ENCODE measurements around the gene ETV1. TPM values are rescaled to one million over a fixed set of nuclear protein-coding genes. Genes with fewer than 3 reads are reported as not detected.

ETV1 gene
- total RNA-seq, 2 donors from 2014 or later: 15.8 to 31.2 TPM

DNA sequence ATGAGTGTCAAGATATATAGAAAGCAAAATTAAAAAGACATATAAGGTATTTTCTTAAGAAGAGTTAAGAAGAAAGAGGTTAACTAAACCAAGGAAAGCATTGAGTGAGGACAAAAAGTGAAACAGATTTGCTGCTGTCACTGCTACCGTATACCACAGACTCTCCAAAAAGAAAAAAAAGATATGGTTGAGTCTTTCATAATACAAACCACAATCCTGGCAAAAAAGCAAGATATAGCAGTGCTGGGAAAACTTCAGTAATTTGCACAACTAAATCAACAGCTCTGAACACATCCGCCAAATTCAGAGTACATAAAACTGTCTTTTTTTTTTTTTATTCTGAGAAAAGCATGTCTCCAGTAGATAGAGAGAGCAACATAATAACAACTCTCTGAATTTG, 114.7 kb downstream of the ETV1 start:
- Histone ChIP-seq H3K9ac (ENCODE audit: extremely low read depth, low read length, poor library complexity, severe bottlenecking) (no peak overlapping the region), H3K4me3 (ENCODE audit: low read length) (no peak overlapping the region), H3K27me3 (ENCODE audit: control insufficient read depth, insufficient read depth, low read length, poor library complexity, severe bottlenecking) (no peaks in the 10 kb centered on the region), H3K27ac (ENCODE audit: low read depth, low read length) (no peak overlapping the region), H3K36me3 (ENCODE audit: control insufficient read depth, insufficient read depth, low read length) (no peaks in the 10 kb centered on the region), H3K9me3 (ENCODE audit: control insufficient read depth, low read length) (no peaks in the 10 kb centered on the region), H3K4me1 (ENCODE audit: control insufficient read depth, insufficient read depth, low read length) (no peaks in the 10 kb centered on the region)
- H3K4me1 Mint-ChIP-seq: no peaks in the 10 kb centered on the region
- H3K4me3 Mint-ChIP-seq: no peak overlapping the region
- TF ChIP-seq, protein P1, sequence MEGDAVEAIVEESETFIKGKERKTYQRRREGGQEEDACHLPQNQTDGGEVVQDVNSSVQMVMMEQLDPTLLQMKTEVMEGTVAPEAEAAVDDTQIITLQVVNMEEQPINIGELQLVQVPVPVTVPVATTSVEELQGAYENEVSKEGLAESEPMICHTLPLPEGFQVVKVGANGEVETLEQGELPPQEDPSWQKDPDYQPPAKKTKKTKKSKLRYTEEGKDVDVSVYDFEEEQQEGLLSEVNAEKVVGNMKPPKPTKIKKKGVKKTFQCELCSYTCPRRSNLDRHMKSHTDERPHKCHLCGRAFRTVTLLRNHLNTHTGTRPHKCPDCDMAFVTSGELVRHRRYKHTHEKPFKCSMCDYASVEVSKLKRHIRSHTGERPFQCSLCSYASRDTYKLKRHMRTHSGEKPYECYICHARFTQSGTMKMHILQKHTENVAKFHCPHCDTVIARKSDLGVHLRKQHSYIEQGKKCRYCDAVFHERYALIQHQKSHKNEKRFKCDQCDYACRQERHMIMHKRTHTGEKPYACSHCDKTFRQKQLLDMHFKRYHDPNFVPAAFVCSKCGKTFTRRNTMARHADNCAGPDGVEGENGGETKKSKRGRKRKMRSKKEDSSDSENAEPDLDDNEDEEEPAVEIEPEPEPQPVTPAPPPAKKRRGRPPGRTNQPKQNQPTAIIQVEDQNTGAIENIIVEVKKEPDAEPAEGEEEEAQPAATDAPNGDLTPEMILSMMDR (conservative IDR thresholded peaks at IDR 0.05): no peak
- H3K36me3 Mint-ChIP-seq (ENCODE audit: low read depth): no peaks in the 10 kb centered on the region
- no peak for DNase-seq
- H3K27me3 Mint-ChIP-seq (ENCODE audit: insufficient read depth): no peaks in the 10 kb centered on the region
- whole genome bisulfite sequencing, 2 experiments (ENCODE audit: insufficient coverage in 1 of 2, insufficient read length in 1 of 2): 94 to 100% methylated on average over 1 to 2 of the region's 2 CpGs
- no peaks in the 10 kb centered on the region for H3K9me3 Mint-ChIP-seq
- no peak overlapping the region for H3K27ac Mint-ChIP-seq

DNA sequence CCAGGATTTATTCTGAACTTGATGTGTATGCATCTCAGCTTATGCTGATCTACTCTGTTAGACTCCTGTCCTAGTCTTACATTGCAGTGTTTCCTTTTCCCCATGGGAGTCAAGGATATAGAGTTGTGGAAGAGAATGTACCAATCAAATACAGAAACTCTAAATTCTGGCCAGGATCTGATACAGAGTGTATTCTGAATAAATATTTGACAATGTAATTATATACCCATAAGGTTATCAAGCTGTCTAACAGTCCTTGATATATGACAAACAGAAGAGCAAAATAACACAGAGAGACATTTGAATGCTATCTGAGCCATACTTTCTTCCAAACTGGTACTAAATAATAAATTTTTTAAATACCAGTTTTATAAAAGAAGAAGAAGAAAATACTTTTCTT, 116.8 kb downstream of the ETV1 start:
- Mint-ChIP-seq H3K27ac (no peak overlapping the region), H3K36me3 (ENCODE audit: low read depth) (no peaks in the 10 kb centered on the region), H3K4me1 (no peaks in the 10 kb centered on the region), H3K4me3 (no peak overlapping the region), H3K9me3 (peaks cover 3% of the 10 kb centered on the region), H3K27me3 (ENCODE audit: insufficient read depth) (no peaks in the 10 kb centered on the region)
- no peaks in the 10 kb centered on the region for H3K9me3 ChIP-seq (ENCODE audit: control insufficient read depth, low read length)
- no peak overlapping the region for H3K27ac ChIP-seq (ENCODE audit: low read depth, low read length)
- H3K9ac ChIP-seq (ENCODE audit: extremely low read depth, low read length, poor library complexity, severe bottlenecking): no peak overlapping the region
- no peak overlapping the region for H3K4me3 ChIP-seq (ENCODE audit: low read length)
- H3K27me3 ChIP-seq (ENCODE audit: control insufficient read depth, insufficient read depth, low read length, poor library complexity, severe bottlenecking): no peaks in the 10 kb centered on the region
- TF ChIP-seq, protein P1 (conservative IDR thresholded peaks at IDR 0.05): no peak
- no peaks in the 10 kb centered on the region for H3K36me3 ChIP-seq (ENCODE audit: control insufficient read depth, insufficient read depth, low read length)
- H3K4me1 ChIP-seq (ENCODE audit: control insufficient read depth, insufficient read depth, low read length): no peaks in the 10 kb centered on the region
- DNase-seq: no peak

DNA sequence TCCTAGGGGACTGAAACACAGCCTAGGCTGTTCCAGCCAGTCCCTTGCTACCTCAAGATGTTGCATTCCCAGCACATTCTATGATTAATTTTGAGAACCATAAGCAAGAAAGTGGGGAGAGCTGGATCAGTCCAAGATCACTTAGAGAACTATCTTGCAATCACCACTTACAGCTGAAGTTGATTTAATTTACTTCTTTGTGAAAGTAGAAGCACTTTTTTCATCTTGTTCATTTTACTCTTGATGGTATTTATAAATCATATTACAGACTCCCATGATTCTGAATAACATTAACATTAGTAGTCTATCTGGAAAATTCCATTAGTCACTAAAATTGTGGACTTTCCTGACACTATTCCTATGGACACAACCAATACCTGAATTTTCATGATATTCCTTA, 118.5 kb downstream of the ETV1 start:
- Histone ChIP-seq H3K36me3 (ENCODE audit: control insufficient read depth, insufficient read depth, low read length) (no peaks in the 10 kb centered on the region), H3K4me3 (ENCODE audit: low read length) (no peak overlapping the region), H3K4me1 (ENCODE audit: control insufficient read depth, insufficient read depth, low read length) (no peaks in the 10 kb centered on the region), H3K27me3 (ENCODE audit: control insufficient read depth, insufficient read depth, low read length, poor library complexity, severe bottlenecking) (no peaks in the 10 kb centered on the region), H3K9me3 (ENCODE audit: control insufficient read depth, low read length) (no peaks in the 10 kb centered on the region), H3K9ac (ENCODE audit: extremely low read depth, low read length, poor library complexity, severe bottlenecking) (no peak overlapping the region), H3K27ac (ENCODE audit: low read depth, low read length) (no peak overlapping the region)
- H3K36me3 Mint-ChIP-seq (ENCODE audit: low read depth): no peaks in the 10 kb centered on the region
- H3K4me1 Mint-ChIP-seq: no peaks in the 10 kb centered on the region
- no peak overlapping the region for H3K27ac Mint-ChIP-seq
- no peaks in the 10 kb centered on the region for H3K27me3 Mint-ChIP-seq (ENCODE audit: insufficient read depth)
- peaks cover 3% of the 10 kb centered on the region for H3K9me3 Mint-ChIP-seq
- H3K4me3 Mint-ChIP-seq: no peak overlapping the region
- DNase-seq: no peak
- TF ChIP-seq, protein P1 (conservative IDR thresholded peaks at IDR 0.05): no peak
